HepG2 (cell line): ENCODE results near the gene TRPM1.

ENCODE experiments used
- PLRG1 ChIP-seq: fragments of 450-650 bp; conservative IDR thresholded peaks from 2 replicates; pipeline ENCODE4 v1.6.1; 2016
- RAD21 ChIP-seq: fragments of 450-650 bp; formaldehyde crosslinking; IDR thresholded peaks from 2 replicates; pipeline ENCODE4 v1.5.0; 2020; ENCODE audit warnings: mild to moderate bottlenecking

DNA sequence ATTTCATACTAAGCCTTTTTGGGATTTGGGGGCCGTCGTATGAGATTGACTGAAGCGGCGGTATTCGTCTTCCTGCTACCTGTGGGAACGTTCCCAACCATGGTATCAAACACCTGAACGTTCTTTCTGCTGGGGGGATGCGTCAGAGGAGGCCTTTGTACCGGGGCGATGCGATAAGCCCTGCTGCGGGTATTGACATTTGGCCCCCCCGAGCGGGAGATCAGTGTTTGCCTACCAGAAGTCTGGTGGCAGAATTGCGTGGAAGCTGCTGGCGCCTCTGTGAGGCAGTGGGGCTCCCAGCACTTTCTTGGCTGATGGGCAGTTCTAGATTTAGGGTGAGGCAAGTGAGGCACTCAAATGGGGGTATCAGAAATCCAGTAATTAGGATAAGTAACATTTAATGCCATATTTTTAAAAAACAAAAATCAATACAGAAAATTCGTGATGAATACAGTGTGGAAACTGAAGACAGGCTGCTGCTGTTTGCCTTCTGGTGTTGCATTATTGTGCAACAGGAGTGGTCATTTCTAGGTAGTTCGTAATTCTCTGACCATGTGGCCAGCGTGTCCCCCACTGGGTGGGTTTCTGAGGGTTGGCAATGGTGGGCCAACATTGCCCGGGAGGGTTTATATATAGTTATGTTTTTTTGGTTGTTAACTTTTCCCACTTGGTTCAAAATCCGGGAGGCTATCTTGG is 12.7 kb downstream of the TRPM1 start:
- TF ChIP-seq PLRG1 (no peak), RAD21 (CRISPR knock-in tag) (no peak)
